Measurements from ENCODE around the gene TIMM21.

The TIMM21 gene

DNA sequence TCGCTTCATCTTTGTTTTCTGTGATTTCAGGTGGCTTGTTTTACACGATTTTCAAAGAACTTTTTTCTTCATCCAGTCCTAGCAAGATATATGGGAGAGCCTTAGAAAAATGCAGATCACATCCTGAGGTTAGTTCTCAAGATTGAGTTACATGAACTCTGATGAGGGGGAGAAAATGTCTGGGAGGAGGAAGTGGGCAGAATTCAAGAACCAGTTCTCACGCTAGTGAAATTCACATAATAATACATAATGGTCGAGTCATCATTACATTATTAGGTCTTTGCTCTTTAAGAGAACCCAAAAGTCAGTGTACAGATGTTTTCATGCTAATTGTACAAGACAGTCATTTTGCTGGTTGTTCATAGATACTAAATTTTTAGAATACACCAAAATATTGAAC lies 7.0 kb downstream of the TIMM21 start:
- TF ChIP-seq GATA3 (IDR thresholded peaks at IDR 0.05; ENCODE audit: low read depth, low read length), result no peak
- TF ChIP-seq GATA2 (IDR thresholded peaks at IDR 0.05; ENCODE audit: low read depth, low read length), result no peak

DNA sequence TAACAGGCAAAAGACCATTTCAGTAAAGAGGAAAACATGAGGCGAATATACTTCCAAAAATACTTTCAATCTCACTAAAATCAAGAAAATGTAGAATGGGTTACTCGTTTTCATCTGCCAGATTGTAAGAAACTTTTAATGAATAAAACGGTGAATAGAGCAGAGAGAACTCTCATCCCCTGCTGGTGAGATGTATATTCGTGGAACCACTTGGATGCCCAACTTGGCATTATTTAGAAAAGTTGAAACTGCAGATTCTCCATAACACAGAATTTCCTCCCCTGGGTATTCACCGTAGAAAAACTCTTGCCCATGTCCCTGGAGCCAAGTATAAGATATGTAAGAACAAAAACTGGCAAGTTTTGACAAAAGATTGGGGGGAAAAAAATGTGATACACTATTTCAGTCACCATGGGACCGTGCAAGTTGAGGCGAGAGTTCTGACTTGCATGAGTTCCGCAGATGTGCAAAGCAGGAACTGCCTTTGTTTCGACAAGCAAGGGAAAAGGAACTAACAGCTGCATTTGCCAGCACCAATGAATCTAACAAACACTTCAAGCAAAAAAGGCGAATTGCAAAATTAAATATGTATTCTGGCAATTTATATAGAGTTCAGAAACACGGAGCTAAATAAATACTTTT lies 14.8 kb downstream of the TIMM21 start:
- TF ChIP-seq GATA2 (IDR thresholded peaks at IDR 0.05; ENCODE audit: low read depth, low read length) (no peak), GATA3 (IDR thresholded peaks at IDR 0.05; ENCODE audit: low read depth, low read length) (no peak)

DNA sequence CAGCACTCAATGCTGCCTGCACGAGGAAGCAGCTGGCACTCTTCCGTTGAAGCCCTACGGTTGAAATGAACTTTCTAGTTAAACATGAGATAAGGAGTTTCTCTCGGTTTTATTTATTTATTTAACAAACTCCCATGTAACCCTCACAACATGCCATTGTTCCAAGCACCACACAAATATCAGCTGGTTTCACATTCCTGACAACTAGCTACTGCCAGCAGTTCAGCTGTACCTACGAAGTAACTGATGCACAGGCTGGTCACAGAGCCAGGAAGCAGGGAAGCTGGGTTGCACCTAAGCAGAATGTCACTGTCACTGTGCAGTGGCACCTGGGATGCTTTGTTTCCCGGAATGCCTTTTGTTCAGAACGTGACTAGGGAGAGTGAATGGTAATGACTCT lies 18.1 kb downstream of the TIMM21 start:
- no peak for TF ChIP-seq GATA2 (IDR thresholded peaks at IDR 0.05; ENCODE audit: low read depth, low read length)
- TF ChIP-seq GATA3 (IDR thresholded peaks at IDR 0.05; ENCODE audit: low read depth, low read length), result no peak

DNA sequence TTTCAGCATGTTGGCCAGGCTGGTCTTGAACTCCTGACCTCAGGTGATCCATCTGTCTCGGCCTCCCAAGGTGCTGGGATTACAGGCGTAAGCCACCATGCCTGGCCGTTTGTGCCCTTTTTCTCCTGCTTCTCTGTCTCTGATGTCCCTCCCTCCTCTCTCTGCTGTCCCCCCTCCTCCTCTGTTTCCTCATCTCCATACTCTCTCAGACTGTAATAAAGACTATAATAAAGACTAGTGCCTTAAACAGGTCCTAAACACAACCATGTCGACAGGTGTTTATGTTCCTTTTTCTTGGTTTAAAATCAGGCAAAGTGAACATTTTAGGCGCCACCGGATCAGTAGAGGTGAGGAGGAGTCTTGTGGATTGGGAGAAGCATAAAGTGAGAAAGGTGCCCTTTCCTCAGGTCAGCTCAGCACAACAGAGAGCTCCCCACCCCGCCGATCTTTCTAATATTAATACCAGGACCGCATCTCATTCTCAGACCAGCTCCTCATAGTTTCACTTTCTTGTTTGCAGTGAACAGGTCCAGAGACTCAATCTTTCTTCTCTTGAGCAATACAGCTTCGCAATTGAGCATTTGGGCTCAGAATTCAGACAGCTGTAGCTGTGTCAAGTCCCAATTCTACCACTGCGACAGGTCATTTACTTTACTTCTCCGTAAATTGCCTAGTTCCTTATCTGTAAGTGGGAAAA lies 23.7 kb downstream of the TIMM21 start:
- TF ChIP-seq GATA2 (IDR thresholded peaks at IDR 0.05; ENCODE audit: low read depth, low read length) (no peak), GATA3 (IDR thresholded peaks at IDR 0.05; ENCODE audit: low read depth, low read length) (no peak)

DNA sequence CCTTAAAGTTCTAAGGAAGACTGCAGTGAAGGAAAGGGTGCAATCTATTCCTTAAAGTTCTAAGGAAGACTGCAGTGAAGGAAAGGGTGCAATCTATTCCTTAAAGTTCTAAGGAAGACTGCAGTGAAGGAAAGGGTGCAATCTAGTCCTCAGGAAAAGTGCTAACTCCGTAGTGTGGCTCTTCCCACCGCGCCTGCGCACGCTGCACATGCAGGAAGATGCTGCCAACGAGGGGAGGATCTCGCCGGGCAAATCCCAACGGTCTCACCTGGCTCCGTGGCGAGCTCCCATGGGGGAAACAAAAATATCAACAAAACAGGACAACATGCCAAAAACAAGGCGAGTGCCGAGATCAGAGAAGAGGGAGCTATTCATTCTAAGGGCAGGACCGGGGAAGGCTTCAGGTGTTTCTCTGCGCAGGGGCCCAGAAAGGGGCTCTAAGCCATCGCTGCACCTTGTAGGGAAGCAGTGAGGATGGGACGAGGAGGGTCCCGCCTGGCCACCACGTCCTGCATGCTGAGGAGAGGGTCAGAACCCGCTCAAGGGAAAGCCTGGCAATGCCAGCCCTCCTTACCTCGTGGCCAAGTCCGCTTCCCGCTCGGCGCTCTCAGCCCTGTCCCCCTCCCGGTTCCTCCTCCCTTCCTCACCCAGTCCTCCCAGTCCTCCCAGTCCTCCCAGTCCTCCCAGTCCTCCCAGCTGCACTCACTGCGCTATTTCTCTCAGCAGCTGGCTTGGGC lies 24.5 kb downstream of the TIMM21 start:
- TF ChIP-seq GATA2 (IDR thresholded peaks at IDR 0.05; ENCODE audit: low read depth, low read length), result no peak
- TF ChIP-seq GATA3 (IDR thresholded peaks at IDR 0.05; ENCODE audit: low read depth, low read length), result no peak

DNA sequence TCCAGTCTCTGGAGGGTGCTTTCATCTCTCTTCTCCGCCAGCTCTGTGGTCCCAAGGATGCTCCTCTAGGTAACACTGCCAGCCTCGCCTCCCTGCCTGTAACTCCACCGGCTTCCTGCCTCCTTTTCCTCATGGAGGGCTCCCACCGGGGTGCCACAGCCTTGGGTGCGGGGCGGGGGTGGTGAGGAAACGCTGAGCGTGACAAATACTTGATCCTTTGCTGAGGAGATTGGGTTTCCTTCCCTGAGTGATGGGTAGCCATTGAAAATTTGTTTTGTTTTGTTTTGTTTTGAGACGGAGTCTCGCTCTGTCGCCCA lies 25.1 kb downstream of the TIMM21 start:
- TF ChIP-seq GATA3 (IDR thresholded peaks at IDR 0.05; ENCODE audit: low read depth, low read length) (no peak), GATA2 (IDR thresholded peaks at IDR 0.05; ENCODE audit: low read depth, low read length) (no peak)

DNA sequence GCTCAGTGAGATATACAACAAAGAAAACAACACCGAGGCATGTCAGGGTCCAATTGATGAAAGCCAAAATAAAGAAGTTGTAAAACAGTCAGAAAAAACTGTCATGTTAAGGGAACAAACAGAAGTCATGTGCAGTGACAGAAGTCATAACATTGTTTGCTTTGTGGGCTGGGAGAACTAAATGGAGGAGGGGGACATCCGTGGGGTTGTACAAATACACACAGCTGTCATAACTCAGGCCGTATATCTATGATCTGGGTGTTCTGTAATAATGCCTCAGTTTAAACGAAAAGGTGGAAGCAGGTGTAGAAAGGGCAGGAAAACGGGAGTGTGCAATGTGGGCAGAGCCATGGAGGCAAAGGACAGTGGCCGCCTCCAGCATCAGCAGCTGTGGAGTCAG lies 27.3 kb downstream of the TIMM21 start:
- TF ChIP-seq GATA3 (IDR thresholded peaks at IDR 0.05; ENCODE audit: low read depth, low read length), result no peak
- no peak for TF ChIP-seq GATA2 (IDR thresholded peaks at IDR 0.05; ENCODE audit: low read depth, low read length)

DNA sequence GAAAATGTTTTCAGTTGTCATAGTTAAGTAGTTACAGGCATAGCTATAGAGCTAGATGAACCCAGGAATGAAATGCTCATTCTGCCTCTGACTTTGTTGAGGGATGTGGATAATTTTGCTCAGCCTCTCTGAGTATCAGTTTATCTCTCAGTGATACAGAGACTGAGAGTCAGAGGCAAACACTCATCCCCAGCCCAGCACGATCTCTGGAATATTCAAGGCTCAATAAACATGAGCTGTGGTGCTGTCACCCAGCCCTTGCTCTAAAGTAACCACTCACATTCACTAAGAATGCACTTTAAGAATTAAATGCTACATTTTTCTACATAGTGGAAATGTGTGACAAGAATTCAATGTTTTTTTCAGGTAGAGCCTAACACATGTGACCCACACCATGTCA lies 30.6 kb downstream of the TIMM21 start:
- no peak for TF ChIP-seq GATA2 (IDR thresholded peaks at IDR 0.05; ENCODE audit: low read depth, low read length)
- TF ChIP-seq GATA3 (IDR thresholded peaks at IDR 0.05; ENCODE audit: low read depth, low read length), result no peak

DNA sequence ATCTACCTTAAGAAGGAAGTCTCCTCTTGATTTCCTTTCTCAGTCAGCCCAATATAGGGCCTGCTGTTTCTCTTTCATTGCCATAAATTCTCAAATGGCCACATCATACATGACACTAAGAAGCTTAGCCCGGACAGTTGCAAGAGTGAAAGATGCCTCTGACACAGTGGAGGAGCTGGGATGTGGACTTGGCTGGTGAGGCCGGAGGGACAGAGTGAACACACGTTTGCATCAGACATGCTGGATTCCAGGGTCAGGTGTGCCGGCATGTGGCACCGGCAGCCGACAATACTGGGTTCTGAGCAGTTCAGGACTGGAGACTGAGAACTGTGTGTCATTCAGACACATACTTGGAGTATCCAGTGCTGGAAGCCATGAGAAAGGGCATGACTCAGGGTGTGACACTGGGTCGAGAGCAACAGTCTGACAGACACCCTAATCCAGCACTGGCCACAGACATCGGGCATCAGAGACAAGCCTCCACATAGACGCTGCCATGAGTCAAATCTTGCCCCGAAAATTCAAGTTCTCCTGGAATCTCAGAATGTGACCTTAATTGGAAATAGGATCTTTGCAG lies 31.4 kb downstream of the TIMM21 start:
- no peak for TF ChIP-seq GATA2 (IDR thresholded peaks at IDR 0.05; ENCODE audit: low read depth, low read length)
- no peak for TF ChIP-seq GATA3 (IDR thresholded peaks at IDR 0.05; ENCODE audit: low read depth, low read length)

DNA sequence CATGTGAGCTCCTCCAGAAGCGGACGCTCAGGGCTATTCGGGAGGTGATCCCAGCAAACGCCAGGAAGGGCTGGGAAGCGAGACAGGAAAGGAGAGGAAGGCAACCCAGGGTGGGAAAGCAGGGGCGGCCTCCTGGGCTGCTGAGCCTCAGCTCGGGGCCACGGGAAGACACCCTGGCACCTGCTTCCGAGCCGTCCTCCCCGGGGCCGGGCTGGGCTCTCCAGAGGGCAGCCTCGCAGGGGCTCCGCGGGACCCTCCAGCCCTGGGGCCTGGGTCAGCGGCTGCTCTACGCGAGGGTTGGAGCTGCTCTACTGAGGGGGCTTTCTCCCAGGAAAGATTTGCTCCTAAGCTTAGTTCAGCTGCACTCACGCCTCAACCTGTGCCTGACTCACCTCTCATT lies 34.0 kb downstream of the TIMM21 start:
- no peak for TF ChIP-seq GATA2 (IDR thresholded peaks at IDR 0.05; ENCODE audit: low read depth, low read length)
- TF ChIP-seq GATA3 (IDR thresholded peaks at IDR 0.05; ENCODE audit: low read depth, low read length), result no peak

DNA sequence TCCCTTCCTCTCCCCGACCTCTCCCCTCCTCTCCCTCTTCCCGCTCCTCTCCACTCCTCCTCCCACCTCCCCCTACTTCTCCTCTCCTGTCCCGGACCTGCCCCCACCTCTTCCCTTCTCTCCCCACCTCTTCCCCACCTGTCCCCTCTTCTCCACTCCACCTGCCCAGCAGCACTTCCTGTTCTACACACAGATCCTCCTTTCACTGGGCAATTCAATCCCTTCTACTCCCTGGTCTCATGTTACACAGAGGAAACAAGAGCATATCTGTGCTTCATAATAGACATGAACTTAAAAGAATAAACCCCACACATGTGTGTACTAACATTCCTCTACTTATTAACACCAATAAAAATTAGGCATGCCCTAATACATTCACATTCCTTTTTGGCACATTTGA lies 34.8 kb downstream of the TIMM21 start:
- TF ChIP-seq GATA3 (IDR thresholded peaks at IDR 0.05; ENCODE audit: low read depth, low read length) (no peak), GATA2 (IDR thresholded peaks at IDR 0.05; ENCODE audit: low read depth, low read length) (no peak)

DNA sequence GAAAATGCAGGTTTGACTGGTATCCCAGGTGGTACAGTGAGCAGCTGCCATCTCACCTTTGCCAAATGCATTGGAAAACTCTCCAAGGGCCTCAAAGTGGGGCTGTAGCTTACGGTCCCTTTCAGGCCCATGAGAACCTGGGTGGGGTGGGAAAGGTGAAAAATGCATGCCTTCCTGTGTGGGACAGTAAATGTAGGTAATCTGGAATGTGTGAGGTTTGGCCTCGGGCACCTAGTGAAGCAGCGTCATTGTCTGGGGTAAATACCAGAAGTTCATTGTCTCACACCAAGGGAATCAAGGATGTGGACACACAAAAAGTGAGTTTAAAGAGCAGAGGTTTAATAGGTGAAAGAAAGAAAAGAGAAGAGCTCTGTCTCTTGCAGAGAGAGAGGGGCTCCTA lies 36.6 kb downstream of the TIMM21 start:
- TF ChIP-seq GATA3 (IDR thresholded peaks at IDR 0.05; ENCODE audit: low read depth, low read length) (no peak), GATA2 (IDR thresholded peaks at IDR 0.05; ENCODE audit: low read depth, low read length) (no peak)

DNA sequence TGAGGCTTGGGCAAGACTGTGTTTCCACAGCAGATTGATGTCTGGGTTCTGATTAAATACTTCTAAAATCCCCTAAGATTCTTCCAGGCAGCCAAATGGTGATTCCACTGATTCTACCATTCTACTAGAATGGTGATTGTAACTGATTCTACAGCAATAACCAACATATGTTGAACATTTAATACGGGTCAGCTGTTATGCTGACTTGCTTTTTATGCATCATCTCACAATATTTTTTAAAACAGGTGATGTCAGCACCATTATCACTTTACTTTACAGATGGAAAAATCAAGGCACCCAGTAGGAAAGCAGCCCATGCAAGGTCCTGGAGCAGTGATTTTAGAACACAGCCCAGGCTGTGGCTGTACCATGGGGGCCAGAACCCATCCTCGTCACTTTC lies 37.5 kb downstream of the TIMM21 start:
- TF ChIP-seq GATA2 (IDR thresholded peaks at IDR 0.05; ENCODE audit: low read depth, low read length) (no peak), GATA3 (IDR thresholded peaks at IDR 0.05; ENCODE audit: low read depth, low read length) (no peak)

DNA sequence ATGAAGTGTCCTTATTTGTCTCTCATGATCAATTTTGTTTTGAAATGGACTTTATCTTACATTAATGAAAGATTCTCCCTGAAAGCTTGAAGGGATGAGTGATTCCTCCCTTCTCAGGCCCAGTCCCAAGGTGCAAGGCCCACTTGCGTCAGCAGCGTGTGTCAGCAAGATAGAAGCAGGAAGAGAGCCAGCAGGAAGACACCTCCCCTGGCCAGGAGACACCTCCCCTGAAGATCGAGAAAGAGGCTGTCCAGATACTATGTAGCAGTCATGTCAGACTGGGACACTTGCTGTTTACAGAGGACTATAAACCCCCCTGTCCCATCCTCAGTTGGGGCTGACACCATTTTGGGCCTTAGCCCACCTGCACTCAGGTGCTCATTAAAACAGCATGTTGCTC lies 38.3 kb downstream of the TIMM21 start:
- TF ChIP-seq GATA2 (IDR thresholded peaks at IDR 0.05; ENCODE audit: low read depth, low read length) (no peak), GATA3 (IDR thresholded peaks at IDR 0.05; ENCODE audit: low read depth, low read length) (no peak)

DNA sequence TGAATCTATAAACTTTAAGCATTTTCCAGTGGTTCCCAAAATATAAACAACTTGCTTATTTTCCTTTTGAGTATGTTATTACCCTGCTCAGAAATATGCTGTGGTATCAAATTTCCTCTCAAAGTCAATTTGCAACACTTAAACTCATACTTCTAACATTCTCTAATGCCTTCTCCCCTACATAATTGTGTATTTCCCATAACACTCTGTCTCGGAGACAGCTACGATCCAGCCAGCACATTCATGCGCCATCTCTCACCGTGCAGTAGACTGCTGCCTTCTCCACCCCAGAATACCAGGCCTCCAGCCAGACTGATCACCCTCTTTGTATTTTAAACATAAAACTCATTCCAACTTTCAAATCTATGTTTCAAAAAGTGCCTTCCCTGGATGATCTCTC lies 41.8 kb downstream of the TIMM21 start:
- no peak for TF ChIP-seq GATA2 (IDR thresholded peaks at IDR 0.05; ENCODE audit: low read depth, low read length)
- no peak for TF ChIP-seq GATA3 (IDR thresholded peaks at IDR 0.05; ENCODE audit: low read depth, low read length)
